Stimulated activated CD4-positive, alpha-beta T cell treated with anti-CD3 and anti-CD28 coated beads, Interleukin-2, amount 100 ng/mL, for 24 hours (primary cell): ENCODE results near the gene MED13L.

Source experiments
- DNase-seq, 2 donors: peaks; one replicate each; pipeline ENCODE4 v3.0.0-alpha.2; 2020

Gene MED13L

DNA sequence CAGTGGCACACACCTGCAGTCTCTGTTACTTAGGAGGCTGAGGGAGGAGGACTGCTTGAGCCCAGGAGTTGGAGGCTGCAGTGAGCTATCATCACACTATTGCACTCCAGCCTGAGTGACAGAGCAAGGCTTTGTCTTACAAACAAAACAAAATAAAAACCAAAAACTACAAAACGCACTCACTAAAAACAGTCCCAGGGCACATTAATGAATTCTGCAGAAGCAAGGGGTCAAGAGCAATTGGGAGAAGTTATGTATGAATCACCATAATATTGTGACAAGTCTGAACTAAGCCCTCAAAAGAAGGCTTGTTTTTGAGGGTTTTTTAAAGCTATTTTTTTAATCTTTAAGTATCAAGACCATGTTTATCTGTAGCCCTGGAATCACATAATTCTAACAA is 201.1 kb downstream of the MED13L start:
- no peak for DNase-seq

DNA sequence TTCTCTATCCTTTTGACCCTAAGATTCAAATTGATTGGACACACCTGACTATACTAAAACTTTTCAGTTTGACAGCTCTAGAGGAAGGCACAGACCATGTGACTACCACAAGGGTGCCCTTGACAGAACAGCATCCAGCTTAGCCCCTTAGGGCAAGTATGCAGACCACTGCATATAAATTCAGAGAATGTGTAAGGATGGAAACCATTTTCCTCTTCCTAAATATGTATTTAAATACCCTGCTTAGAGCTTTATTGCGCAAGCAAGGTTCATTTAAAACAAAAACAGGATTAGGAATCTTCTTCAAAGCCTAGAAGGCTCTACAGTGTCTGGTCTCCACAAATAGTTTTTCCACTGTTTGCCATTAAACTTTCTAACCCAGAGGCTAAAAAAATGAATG is 202.8 kb downstream of the MED13L start:
- no peak for DNase-seq

DNA sequence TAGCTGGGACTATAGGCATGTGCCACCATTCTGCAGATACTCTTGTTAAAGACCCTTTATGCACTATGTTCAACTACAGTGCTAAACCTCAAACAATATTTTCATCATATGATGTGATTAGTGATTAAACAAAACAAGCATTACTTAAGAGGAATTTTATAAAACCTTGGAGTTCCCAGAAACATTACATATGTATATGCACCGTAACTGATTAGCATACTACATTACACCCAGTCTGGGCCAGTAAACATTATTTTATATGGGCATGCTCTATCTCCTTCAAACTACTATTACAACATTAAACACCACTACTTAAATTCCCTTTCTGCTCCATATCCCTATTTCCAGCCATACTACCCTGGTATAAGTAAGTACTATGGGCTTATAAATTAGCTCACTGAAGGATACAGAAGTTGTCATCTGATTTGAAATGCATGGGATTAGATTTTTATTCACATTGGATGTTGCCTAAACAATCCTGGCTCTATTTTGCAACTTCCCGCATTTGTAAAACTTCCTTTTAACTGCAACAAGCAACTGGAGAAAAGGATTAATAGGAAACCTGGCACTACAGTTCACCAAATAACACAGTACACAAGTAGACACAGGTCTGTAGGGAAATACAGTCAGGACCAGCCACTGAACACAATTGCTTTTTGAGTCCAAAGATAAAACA is 205.8 kb downstream of the MED13L start:
- DNase-seq = no peak

GRCh38 chr12:116070444-116070843 is 207.0 kb downstream of the MED13L start:
- no peak for DNase-seq

- no peak for DNase-seq
These were observed 207.6 kb downstream of the MED13L start for GRCh38 chr12:116069943-116070342.

- DNase-seq = no peak
These were observed 208.6 kb downstream of the MED13L start for GRCh38 chr12:116068853-116069252.

GRCh38 chr12:116068371-116068770 is 209.1 kb downstream of the MED13L start:
- no peak for DNase-seq

DNA sequence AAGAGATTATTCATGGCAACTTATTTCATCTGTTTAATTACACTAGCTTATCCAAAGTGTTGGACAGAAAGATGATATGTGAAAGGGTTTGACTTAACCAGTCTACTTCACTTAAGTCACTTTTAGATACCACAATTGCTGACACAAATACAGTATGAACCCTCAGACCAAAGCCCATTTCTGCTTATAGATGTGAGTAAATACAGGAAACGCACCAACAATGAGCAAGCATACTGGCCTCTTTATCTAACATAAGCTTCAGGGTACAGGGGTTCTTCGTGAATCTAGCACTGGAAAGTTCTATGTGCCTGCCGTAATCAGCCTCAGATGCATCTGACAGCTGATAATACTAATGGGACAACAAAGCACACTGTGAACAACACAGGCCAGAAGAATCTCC is 209.6 kb downstream of the MED13L start:
- no peak for DNase-seq

DNA sequence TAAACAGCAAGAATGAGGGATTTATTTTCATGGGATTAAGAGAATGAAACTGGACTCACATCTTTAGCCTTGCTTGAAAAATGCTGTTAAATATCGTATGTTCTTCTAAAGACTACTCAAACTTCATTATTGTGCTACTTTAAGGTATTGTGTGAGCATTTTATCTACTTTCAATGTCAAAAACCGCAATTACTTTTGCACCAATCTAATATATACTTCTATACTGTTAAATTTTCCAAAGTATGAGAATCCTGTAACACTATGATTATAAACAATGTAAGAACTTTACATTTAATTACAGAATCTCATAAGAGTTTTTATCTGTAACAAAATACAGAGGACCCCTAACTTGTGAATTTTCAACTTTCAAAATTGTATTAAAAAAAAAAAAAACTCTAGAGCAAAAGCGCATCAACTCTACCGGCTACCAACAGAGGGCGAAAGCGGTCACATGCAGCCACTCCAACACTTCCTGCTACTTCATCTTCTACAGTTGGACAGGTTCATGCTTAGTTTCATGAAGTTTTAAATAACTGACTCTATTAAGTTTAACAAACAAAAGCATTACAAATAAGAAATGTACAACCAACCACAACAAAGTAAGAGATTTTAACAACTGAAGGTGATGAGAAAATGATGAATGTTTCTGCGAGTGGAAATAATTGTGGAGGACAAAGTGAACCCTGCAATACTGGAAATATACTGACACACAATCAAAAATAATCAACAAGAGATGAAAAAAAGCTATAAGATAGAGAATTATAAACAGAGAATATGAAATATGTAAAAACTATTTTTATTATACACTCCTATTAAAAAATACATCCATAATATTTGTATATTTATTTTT is 210.9 kb downstream of the MED13L start:
- peak; percentile 59 to 63 for DNase-seq

- no peak for DNase-seq
These were observed 211.9 kb downstream of the MED13L start for GRCh38 chr12:116065606-116066005.

GRCh38 chr12:116064493-116064892 is 213.0 kb downstream of the MED13L start:
- DNase-seq = no peak

DNA sequence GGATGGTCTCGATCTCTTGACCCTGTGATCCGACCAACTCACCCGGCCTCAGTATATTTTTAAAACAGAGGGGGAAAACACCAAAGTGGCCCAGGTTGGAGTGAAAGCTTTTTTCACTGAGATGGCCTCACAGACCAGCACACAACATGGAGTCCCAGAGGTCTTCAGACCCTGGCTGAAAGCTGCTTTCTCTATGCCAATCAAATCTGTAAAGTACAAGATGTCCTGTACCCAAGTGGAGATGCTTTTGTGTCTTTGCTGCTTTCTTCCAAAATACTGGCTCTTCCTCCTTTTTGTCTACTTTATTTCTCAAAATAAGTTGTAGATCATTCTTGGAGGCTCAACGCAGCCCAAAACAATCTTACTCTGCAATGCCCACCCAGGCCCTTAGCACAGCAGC is 214.8 kb downstream of the MED13L start:
- DNase-seq = no peak

DNA sequence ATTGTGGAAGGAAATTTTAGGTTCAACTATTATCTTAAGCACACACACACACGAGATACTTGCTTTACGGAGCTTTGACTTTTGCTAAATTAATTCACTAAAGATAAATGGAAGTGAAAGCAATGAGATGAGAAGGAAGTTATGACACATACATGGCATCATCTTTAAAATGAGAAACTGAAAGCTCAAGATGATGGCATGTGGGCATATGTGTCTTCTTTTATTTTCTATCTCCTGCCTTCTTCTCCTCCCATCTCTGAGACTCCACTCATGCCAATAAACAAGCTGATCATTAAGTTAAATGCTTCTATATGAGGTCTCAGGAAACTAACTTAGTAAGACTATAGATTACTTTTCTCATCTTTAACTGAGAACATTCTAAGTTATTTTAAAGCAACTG is 216.7 kb downstream of the MED13L start:
- DNase-seq = no peak

DNA sequence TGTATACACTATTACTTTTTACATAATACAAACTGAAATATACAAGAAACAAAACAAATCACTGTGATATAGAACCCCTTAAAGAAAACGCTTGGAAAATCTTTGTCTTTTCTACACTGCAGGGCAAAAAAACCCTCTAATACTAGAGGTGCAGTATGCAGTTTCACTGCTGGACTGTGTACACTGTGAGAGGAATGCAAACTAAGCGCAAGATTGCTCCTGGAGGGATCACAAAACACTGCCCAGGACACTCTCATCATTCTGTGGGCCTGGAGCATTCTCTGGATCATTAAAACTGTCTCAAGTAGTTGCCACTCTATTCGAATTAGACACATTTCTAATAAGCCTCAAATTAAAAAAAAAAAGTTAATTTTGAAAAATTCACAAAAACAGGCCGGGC is 217.6 kb downstream of the MED13L start:
- no peak for DNase-seq

DNA sequence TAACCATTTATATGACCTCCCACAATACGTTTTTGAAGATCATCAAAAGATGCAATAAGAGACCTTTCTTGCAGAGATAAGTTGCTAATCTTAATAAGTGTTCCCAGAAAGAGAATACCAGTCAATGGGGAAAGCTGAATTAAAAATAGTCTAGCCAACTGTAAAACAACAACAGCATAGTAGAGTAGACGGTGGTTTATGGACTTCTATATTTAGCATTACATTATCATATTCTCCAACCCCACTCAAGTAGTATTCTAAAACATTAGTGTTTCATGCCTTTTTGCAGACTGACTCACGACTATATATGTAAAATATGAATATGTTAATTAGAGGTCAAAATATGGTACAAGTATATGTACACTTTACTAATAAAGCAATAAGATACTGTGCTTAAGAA is 218.9 kb downstream of the MED13L start:
- no peak for DNase-seq

DNA sequence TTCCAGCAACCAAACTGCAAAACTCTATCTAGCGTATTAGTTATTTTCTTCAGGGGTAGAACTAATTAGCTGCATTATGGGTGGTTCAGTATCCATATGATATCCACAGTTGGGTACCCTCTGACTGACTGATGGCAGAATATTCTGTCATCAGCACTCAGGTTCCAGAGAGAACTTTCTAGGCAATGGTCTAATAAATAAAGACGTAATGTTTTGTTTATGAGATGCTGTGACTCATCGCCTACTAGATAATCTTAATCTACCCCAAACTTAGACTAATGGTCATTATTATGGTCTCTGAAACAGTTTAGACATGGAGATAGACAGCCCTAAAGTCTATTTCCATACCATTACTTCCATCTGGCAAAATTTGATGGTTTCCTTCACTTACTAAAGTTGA is 220.1 kb downstream of the MED13L start:
- DNase-seq = no peak

DNA sequence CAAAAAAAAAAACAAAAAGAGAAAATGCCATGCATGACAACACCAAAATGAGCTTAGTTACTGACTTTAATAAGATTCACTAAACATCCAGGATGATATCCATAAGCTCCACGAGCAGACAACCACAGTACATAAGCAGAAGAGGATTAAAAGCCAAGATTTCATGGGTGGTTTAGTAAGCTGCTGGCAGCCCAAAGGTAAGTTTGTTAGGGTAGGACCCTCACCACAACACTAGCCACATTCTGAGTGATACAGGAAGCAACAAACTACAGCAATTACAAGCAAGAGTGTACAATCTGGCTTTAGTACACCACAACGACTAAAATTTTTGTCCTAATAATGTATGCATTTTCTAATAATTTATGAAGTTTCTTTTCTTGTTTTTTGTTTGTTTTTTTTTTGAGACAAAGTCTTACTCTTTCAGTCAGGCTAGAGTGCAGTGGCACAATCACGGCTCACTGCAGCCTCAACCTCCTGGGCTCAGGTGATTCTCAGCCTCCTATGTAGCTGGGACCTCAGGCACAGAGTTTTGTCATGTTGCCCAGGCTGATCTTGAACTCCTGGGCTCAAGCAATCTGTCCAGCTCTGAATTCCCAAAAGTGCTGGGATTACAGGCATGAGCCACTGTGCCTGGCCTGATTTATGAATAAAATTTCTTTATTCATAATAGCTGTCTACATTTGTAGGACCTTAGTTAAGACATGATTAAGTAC is 221.4 kb downstream of the MED13L start:
- DNase-seq = no peak

DNA sequence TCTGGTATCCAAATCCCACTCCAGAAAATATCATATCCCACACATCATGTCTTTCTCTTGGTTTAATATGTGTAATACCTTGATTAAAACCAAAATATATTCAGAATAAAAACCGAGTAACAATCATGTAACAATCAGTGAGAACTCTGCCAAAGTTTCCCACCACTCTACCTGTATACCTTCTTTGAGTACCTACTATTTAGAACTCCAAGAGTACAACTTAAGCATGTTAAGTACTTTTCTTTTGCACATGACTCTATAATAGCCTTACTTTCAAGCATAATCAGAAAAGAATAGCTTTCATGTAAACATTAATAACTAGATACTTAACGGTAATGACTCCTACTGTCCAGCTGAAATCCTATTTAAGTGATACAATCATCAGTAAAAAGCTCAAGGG is 223.2 kb downstream of the MED13L start:
- DNase-seq = no peak

- no peak for DNase-seq
These were observed 223.9 kb downstream of the MED13L start for GRCh38 chr12:116053479-116054200.

DNA sequence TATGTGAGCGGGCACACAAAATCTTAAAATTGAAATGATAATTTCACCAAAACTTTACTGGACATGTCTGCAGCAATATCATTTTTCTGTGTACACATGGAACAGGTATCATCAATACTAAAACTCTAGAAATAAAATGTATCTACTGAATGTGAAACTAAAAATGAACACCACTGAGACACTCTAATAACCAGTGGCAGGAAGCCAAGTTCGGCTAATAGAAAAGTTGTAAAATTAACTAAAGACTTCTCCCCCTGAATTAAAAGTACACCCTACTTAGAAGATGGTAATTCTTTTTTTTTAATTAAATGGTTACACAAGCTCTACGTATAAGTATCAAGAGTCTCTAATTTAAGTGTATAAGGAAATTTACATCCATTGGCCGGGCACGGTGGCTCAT is 227.2 kb downstream of the MED13L start:
- DNase-seq = no peak

GRCh38 chr12:116048879-116049278 is 228.6 kb downstream of the MED13L start:
- no peak for DNase-seq

- DNase-seq = no peak
These were observed 231.5 kb downstream of the MED13L start for GRCh38 chr12:116046039-116046438.

GRCh38 chr12:116045150-116045549 is 232.3 kb downstream of the MED13L start:
- no peak for DNase-seq
